ENCODE data around the gene LHPP.

- no peak for TF ChIP-seq EZH2 (IDR thresholded peaks at IDR 0.05; ENCODE audit: low read length, missing control alignments)
- TF ChIP-seq CTCF (conservative IDR thresholded peaks at IDR 0.05 in 1 of 2, IDR thresholded peaks at IDR 0.05 in 1 of 2; ENCODE audit: low read depth in 1 of 2, low read length in 2 of 2): no peak
Measured at GRCh38 chr10:124591123-124591495, 129.5 kb downstream of the LHPP start.
